ENCODE results near the gene PGBD5.

Gene PGBD5

DNA sequence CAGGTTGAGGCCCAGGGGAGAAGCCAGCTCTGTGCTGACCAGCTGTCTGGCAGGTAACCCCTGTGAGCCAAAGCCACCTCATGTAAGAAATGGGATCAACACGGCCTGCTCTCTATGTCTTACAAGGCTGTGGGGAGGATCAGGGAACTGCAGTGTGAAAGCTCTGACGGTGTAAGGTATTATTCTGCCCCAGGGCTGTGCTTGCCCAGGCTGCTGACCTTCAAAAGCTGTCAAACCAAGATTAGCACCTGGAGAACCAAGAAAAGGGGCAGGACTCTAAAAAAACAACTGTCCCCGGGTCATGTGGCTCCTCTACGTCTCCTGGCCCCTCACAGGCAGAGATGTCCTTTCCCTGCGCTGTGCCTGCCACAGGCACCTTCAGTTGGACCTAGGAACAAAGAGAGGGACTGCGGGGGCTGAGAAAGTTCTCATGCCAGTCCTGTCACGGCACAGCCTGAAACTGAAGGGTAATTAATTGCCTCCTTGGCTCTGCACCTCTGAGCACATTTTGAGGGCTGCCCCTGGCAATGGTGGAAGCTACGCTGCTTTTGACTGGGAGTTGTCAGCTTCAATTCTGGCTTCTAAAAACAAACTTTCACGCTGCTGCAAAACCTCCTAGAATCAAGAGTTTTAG lies 77.6 kb downstream of the PGBD5 start:
- no peak for DNase-seq (ENCODE audit: low read depth)

DNA sequence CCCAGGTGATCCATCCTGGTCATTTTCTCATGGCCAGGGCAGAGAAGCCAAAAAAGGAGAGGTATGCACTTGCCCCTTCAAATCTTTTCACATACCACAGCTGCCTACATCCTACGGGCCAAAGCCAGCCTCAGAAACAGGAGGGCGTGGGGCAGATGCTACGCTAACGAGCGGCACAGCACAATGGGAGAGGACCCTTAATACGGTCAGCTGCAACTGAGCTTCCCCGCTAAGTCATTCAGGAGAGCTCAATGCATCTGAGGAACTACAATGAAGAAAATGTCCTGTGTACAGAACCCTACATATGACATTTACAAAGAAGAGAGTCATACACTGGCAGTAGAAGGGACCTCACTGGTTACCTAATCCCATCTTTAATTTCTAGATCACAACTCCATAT lies 78.2 kb downstream of the PGBD5 start:
- no peak for DNase-seq (ENCODE audit: low read depth)

DNA sequence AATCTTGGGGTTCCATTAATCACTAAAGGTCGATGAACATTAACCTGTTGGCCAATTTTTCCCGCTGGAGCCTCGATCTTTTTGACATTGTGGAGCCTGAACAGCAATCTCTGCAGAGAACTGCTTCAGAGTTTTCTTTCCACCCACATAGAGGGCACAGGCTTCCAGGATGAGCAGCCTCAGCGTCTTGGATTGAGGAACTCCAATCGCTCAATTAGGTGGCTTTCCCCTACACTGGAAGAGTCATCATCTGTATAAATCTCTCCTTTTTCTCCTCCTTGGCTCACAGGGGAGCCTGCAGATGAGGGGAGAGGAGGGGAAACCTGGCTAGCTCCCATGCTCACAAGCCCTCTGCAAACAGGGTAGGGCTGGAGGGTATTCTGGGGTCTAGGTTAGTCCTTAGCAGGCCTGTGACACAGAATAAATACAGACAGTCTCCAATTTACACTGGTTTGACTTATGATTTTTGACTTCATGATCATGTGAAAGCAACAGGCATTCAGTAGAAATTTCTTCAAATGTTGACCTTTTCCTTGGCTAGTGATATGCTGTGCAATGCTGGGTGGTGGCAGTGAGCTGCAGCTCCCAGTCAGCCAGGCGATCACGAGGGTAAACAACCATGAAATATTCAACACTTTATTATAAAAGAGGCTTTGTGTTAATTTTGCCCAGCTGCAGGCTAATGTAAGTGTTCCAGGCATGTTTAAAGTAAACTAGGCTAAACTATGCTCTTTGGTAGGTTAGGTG lies 80.8 kb downstream of the PGBD5 start:
- DNase-seq (ENCODE audit: low read depth): no peak

GRCh38 chr1:230342699-230343098 lies 83.4 kb downstream of the PGBD5 start:
- no peak for DNase-seq (ENCODE audit: low read depth)

GRCh38 chr1:230342019-230342418 lies 84.1 kb downstream of the PGBD5 start:
- DNase-seq (ENCODE audit: low read depth): no peak

DNA sequence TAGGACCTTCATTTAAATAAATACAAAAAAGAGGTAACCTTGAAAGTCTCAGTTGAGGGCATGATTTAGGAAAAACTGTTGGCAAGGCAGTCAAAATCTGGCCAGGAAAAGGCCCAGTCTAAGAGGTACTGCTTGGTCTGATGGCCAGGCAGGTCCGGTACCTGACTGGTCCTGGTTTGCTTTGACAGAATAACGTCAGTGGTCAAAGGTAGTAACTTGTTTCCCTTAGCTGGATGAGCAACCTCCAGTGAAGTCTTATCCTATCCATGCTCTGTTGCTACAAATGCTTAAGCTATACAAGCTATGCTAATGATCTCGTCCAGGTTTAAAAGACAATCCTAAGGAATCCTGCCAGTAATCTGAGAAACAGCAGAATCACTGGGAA lies 85.0 kb downstream of the PGBD5 start:
- no peak for DNase-seq (ENCODE audit: low read depth)

- no peak for DNase-seq (ENCODE audit: low read depth)
These were observed 85.5 kb downstream of the PGBD5 start for GRCh38 chr1:230340526-230341161.

- no peak for DNase-seq (ENCODE audit: low read depth)
These were observed 87.1 kb downstream of the PGBD5 start for GRCh38 chr1:230339033-230339432.

GRCh38 chr1:230337266-230337665 lies 88.9 kb downstream of the PGBD5 start:
- no peak for DNase-seq (ENCODE audit: low read depth)

DNA sequence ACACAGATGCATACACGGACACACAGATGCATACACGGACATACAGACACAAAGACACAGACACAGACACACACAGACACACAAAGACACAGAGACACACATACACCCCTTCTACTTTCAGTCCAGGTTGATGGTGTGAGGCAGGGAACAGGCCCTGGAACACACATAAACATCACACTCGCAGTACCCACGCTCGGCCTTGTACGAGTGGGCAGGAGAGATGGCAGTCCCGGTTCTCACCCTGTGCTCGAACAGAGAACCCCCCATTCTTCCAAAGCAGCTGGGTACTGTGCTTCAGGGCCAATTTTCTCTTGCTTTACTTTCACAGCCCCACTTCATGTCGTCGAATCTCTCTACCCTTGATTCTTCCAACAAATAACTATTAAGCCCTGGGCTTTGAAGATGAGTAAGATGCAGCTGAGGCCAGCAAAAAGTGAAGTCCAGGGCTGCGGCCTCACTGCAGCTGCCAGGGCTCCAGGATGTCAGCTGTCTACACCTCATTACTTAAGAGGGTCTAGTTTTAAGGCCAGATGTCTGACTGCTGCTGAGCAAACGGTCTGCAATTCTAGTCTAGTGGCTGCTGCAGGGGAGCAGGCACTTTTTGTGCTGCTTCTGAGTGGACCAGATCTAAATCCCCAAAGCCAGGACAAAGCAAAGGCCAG lies 90.1 kb downstream of the PGBD5 start:
- no peak for DNase-seq (ENCODE audit: low read depth)

GRCh38 chr1:230334447-230334837 lies 91.7 kb downstream of the PGBD5 start:
- no peak for DNase-seq (ENCODE audit: low read depth)

- DNase-seq (ENCODE audit: low read depth): no peak
These were observed 92.3 kb downstream of the PGBD5 start for GRCh38 chr1:230333590-230334446.

GRCh38 chr1:230332575-230333066 lies 93.5 kb downstream of the PGBD5 start:
- no peak for DNase-seq (ENCODE audit: low read depth)

DNA sequence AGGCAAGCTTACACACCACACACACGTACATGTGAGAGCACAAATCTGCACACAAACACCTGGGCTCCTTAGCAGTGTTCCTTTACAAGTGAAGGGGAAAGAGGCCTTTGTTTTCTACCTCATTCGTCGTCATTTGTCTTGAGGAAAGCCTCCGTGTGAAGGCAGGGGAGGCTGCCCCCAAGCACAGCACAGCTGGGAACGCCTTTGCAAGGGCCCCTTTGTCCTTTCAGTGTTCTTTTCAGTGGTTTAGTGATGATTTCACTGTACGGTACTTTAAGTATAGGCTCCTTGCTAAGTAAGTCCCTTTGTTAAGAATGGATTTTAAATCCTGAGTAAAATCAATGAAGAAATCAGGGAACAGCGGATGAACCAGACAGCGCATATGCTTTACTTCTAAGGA lies 94.1 kb downstream of the PGBD5 start:
- DNase-seq (ENCODE audit: low read depth): no peak

DNA sequence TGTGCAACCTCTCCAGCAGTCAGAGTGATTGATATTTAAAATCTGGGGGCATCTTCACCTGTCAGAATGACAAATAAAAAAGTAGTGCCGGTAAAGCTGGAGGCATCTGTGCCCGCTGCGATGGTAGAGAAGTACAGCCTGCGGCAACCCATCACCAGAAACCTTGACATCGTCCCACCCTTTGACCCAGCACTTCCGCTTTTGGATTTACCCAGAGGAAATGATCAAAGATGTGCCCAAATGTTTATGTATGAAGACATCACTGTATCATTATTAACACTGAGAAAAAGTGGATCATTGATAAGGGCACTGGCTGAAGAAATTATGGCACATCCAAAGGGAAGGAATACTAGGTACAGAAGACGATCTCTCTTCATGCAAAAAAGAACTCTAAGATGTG lies 96.0 kb downstream of the PGBD5 start:
- no peak for DNase-seq (ENCODE audit: low read depth)

GRCh38 chr1:230328342-230329015 lies 97.7 kb downstream of the PGBD5 start:
- DNase-seq (ENCODE audit: low read depth): no peak

GRCh38 chr1:230327892-230328284 lies 98.2 kb downstream of the PGBD5 start:
- no peak for DNase-seq (ENCODE audit: low read depth)

GRCh38 chr1:230326971-230327891 lies 98.9 kb downstream of the PGBD5 start:
- DNase-seq (ENCODE audit: low read depth): no peak

- no peak for DNase-seq (ENCODE audit: low read depth)
These were observed 102.4 kb downstream of the PGBD5 start for GRCh38 chr1:230323686-230324085.

- DNase-seq (ENCODE audit: low read depth): no peak
These were observed 103.1 kb downstream of the PGBD5 start for GRCh38 chr1:230322967-230323547.
